Hindlimb muscle (tissue), 1 donor: ENCODE data around the gene KRTAP22-2. TPM values are rescaled to one million over a fixed set of nuclear protein-coding genes. Genes with fewer than 3 reads are reported as not detected.

ENCODE experiments used
- DNase-seq: peaks from one replicate; pipeline ENCODE4 v3.0.0-alpha.2; 2013
- polyA plus RNA-seq: library from polyadenylated mRNA; unstranded; fragments of 120-200 nt; gene quantifications from one replicate; pipeline ENCODE4 v1.2.1, GENCODE V29; 2013; ENCODE audit not compliant: insufficient read length

KRTAP22-2 gene
- polyA plus RNA-seq, 1 donor, result not detected

- DNase-seq, result no peak
Measured at GRCh38 chr21:30561957-30562356, 28.2 kb downstream of the KRTAP22-2 start.

GRCh38 chr21:30561264-30561895 is 28.8 kb downstream of the KRTAP22-2 start, which contains the start of gene KRTAP19-7:
Gene KRTAP19-7, minus strand, starts transcription at chr21:30561314. Its CDS starts 25 bp downstream, at chr21:30561289.
- DNase-seq, result no peak

- DNase-seq, result no peak
Measured at GRCh38 chr21:30555095-30555494, 35.1 kb downstream of the KRTAP22-2 start.

GRCh38 chr21:30552782-30553181 is 37.4 kb downstream of the KRTAP22-2 start:
- no peak for DNase-seq

- DNase-seq, result no peak
Measured at GRCh38 chr21:30541764-30542163, 48.4 kb downstream of the KRTAP22-2 start, which contains the start of gene KRTAP19-6. Gene KRTAP19-6, minus strand, starts transcription at chr21:30541864. Its CDS starts 31 bp downstream, at chr21:30541833.

Other genes with a start within 250 kb of the KRTAP22-2 start
- gene KRTAP23-1, start 241.8 kb downstream of the KRTAP22-2 start, polyA plus RNA-seq, result not detected
- gene KRTAP13-2, start 218.1 kb downstream of the KRTAP22-2 start, polyA plus RNA-seq, result not detected
- not detected for gene KRTAP13-1, start 194.4 kb downstream of the KRTAP22-2 start, polyA plus RNA-seq
- gene KRTAP13-3, start 164.5 kb downstream of the KRTAP22-2 start, polyA plus RNA-seq, result not detected
- gene KRTAP13-4, start 160.2 kb downstream of the KRTAP22-2 start, polyA plus RNA-seq, result not detected
- not detected for gene KRTAP15-1, start 150.1 kb downstream of the KRTAP22-2 start, polyA plus RNA-seq
- gene KRTAP19-1, start 110.0 kb downstream of the KRTAP22-2 start, polyA plus RNA-seq, result not detected
- gene KRTAP19-2, start 103.0 kb downstream of the KRTAP22-2 start, polyA plus RNA-seq, result not detected
- gene KRTAP19-3, start 98.4 kb downstream of the KRTAP22-2 start, polyA plus RNA-seq, result not detected
- not detected for gene KRTAP19-4, start 93.2 kb downstream of the KRTAP22-2 start, polyA plus RNA-seq
- not detected for gene KRTAP19-5, start 88.3 kb downstream of the KRTAP22-2 start, polyA plus RNA-seq
- not detected for gene KRTAP19-6, start 48.5 kb downstream of the KRTAP22-2 start, polyA plus RNA-seq
- not detected for gene KRTAP19-7, start 29.1 kb downstream of the KRTAP22-2 start, polyA plus RNA-seq
- gene KRTAP6-3, start 2.0 kb upstream of the KRTAP22-2 start, polyA plus RNA-seq, result not detected
- not detected for gene KRTAP6-2, start 8.5 kb upstream of the KRTAP22-2 start, polyA plus RNA-seq
- gene KRTAP22-1, start 10.7 kb upstream of the KRTAP22-2 start, polyA plus RNA-seq, result not detected
- not detected for gene KRTAP6-1, start 23.5 kb upstream of the KRTAP22-2 start, polyA plus RNA-seq
- gene KRTAP20-1, start 26.0 kb upstream of the KRTAP22-2 start, polyA plus RNA-seq, result not detected
- gene KRTAP20-4, start 30.2 kb upstream of the KRTAP22-2 start, polyA plus RNA-seq, result not detected
- not detected for gene KRTAP20-2, start 44.8 kb upstream of the KRTAP22-2 start, polyA plus RNA-seq
- not detected for gene KRTAP20-3, start 52.5 kb upstream of the KRTAP22-2 start, polyA plus RNA-seq
- not detected for gene KRTAP21-3, start 128.4 kb upstream of the KRTAP22-2 start, polyA plus RNA-seq
- not detected for gene KRTAP21-2, start 156.9 kb upstream of the KRTAP22-2 start, polyA plus RNA-seq
- gene KRTAP21-1, start 165.0 kb upstream of the KRTAP22-2 start, polyA plus RNA-seq, result not detected
- not detected for gene KRTAP8-1, start 222.9 kb upstream of the KRTAP22-2 start, polyA plus RNA-seq
- not detected for gene KRTAP7-1, start 239.4 kb upstream of the KRTAP22-2 start, polyA plus RNA-seq